ENCODE results near the gene SYCP2L. TPM values are rescaled to one million over a fixed set of nuclear protein-coding genes. Genes with fewer than 3 reads are reported as not detected.
"Not testable (repeated sequence)": the region's sequence is repeated elsewhere in the genome, so short reads cannot be mapped to it uniquely, and the experiment has no call there.

The SYCP2L gene
- total and polyA plus RNA-seq, 2 donors (not counting 1 experiment from before 2014, with no cell fraction given): 0.19 TPM; not detected in 1

DNA sequence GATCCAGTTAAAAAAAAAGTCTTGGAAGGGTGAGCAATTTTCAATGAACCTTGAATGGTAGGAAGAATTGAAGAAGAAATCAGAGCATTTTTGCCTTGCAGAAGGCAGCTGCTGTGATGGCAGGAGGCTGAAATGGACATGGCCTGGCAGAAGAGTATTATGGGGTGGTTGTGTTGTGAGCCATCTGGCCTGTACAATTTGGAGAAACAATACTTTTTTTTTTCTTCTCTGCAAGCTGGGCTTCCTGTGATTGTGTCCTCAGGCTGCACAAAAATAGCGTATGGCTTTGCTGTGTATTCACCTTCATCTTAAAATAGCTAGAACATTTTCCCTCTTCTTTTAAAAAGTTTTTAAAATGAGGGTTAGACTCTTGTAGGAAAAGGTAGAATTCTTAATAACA, 21.4 kb downstream of the SYCP2L start:
- H3K9me3 ChIP-seq (ENCODE audit: control extremely low read depth in 1 of 3, control insufficient read depth in 2 of 3, insufficient read depth in 1 of 3, low read length in 2 of 3): peaks cover 0 to 1% (median 0%) of the 10 kb centered on the region in 3 donors
- no peak overlapping the region for H3K9ac ChIP-seq (ENCODE audit: low read length)
- H3K27me3 Mint-ChIP-seq: peaks cover 18% of the 10 kb centered on the region
- no peak overlapping the region for H3K4me3 Mint-ChIP-seq
- no CpG with 5 or more reads among the region's 1 CpG for WGBS (ENCODE audit: insufficient coverage)
- H3K27ac ChIP-seq (ENCODE audit: low read length in 2 of 2): no peak overlapping the region
- H3K27me3 ChIP-seq (replicated peaks in 1 of 4; ENCODE audit: control extremely low read depth in 1 of 4, control insufficient read depth in 3 of 4, insufficient read depth in 4 of 4, low read length in 3 of 4): peaks cover 0 to 7% (median 3%) of the 10 kb centered on the region in 4 experiments
- no peak overlapping the region for H2AFZ ChIP-seq (ENCODE audit: insufficient read depth, low read depth, low read length, poor library complexity, severe bottlenecking)
- H3K79me2 ChIP-seq (ENCODE audit: control insufficient read depth, insufficient read depth, low read length): no peaks in the 10 kb centered on the region
- ChIA-PET POLR2A (no interaction called here), CTCF (no interaction called here)
- intact Hi-C loops (cut with micrococcal nuclease): no loop called here
- no peak overlapping the region for H3K4me3 ChIP-seq (ENCODE audit: control extremely low read depth in 1 of 5, extremely low read depth in 1 of 5, insufficient read depth in 1 of 5, low read depth in 2 of 5, low read length in 4 of 5)
- no peak overlapping the region for H3K27ac Mint-ChIP-seq
- H4K20me1 ChIP-seq (ENCODE audit: control insufficient read depth, insufficient read depth, low read length, poor library complexity, severe bottlenecking): no peaks in the 10 kb centered on the region
- no peaks in the 10 kb centered on the region for H3K9me3 Mint-ChIP-seq (ENCODE audit: insufficient read depth)
- no peak for TF ChIP-seq EZH2 (IDR thresholded peaks at IDR 0.05; ENCODE audit: borderline replicate concordance, insufficient read depth, low read depth, low read length, poor library complexity, severe bottlenecking)
- TF ChIP-seq, protein P1, sequence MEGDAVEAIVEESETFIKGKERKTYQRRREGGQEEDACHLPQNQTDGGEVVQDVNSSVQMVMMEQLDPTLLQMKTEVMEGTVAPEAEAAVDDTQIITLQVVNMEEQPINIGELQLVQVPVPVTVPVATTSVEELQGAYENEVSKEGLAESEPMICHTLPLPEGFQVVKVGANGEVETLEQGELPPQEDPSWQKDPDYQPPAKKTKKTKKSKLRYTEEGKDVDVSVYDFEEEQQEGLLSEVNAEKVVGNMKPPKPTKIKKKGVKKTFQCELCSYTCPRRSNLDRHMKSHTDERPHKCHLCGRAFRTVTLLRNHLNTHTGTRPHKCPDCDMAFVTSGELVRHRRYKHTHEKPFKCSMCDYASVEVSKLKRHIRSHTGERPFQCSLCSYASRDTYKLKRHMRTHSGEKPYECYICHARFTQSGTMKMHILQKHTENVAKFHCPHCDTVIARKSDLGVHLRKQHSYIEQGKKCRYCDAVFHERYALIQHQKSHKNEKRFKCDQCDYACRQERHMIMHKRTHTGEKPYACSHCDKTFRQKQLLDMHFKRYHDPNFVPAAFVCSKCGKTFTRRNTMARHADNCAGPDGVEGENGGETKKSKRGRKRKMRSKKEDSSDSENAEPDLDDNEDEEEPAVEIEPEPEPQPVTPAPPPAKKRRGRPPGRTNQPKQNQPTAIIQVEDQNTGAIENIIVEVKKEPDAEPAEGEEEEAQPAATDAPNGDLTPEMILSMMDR (IDR thresholded peaks at IDR 0.05): no peak
- no peaks in the 10 kb centered on the region for H3K36me3 ChIP-seq (replicated peaks in 1 of 2; ENCODE audit: control extremely low read depth in 1 of 2, control insufficient read depth in 1 of 2, extremely low read depth in 1 of 2, insufficient read depth in 2 of 2, low read length in 1 of 2)
- no peaks in the 10 kb centered on the region for H3K4me1 Mint-ChIP-seq
- ATAC-seq (ENCODE audit: low read depth) (no peak), DNase-seq (no peak)
- no peaks in the 10 kb centered on the region for H3K4me1 ChIP-seq (ENCODE audit: control insufficient read depth in 2 of 2, insufficient read depth in 2 of 2, low read length in 2 of 2)
- no peak overlapping the region for H3K4me2 ChIP-seq (replicated peaks; ENCODE audit: low read depth, low read length, poor library complexity, severe bottlenecking)

DNA sequence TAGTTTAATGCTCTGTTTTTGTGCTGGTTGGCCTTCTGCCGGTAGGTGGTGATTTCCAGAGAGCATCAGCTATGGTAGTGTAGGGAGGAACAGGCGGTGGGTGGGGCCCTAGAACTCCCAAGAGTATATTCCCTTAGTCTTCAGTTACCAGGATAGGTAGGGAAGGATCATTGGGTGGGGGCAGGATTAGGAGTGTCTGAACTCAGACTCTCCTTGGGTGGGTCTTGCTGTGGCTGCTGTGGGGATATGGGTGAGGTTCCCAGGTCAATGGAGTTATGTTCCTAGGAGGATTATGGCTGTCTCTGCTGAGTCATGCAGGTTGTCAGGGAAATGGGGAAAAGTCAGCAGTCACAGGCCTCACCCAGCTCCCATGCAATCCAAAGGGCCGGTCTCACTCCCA, 32.7 kb downstream of the SYCP2L start:
- intact Hi-C loops (cut with micrococcal nuclease); H3K79me2 ChIP-seq (ENCODE audit: control insufficient read depth, insufficient read depth, low read length); H3K9me3 ChIP-seq (ENCODE audit: control extremely low read depth in 1 of 3, control insufficient read depth in 2 of 3, insufficient read depth in 1 of 3, low read length in 2 of 3); H4K20me1 ChIP-seq (ENCODE audit: control insufficient read depth, insufficient read depth, low read length, poor library complexity, severe bottlenecking); H3K9ac ChIP-seq (ENCODE audit: low read length); H3K4me1 ChIP-seq (ENCODE audit: control insufficient read depth in 2 of 2, insufficient read depth in 2 of 2, low read length in 2 of 2); CTCF ChIA-PET; H3K4me3 ChIP-seq (ENCODE audit: control extremely low read depth in 1 of 5, extremely low read depth in 1 of 5, insufficient read depth in 1 of 5, low read depth in 2 of 5, low read length in 4 of 5); H3K4me2 ChIP-seq (replicated peaks; ENCODE audit: low read depth, low read length, poor library complexity, severe bottlenecking); H3K4me3 Mint-ChIP-seq; H3K27me3 ChIP-seq (replicated peaks in 1 of 4; ENCODE audit: control extremely low read depth in 1 of 4, control insufficient read depth in 3 of 4, insufficient read depth in 4 of 4, low read length in 3 of 4); H3K36me3 ChIP-seq (replicated peaks in 1 of 2; ENCODE audit: control extremely low read depth in 1 of 2, control insufficient read depth in 1 of 2, extremely low read depth in 1 of 2, insufficient read depth in 2 of 2, low read length in 1 of 2); H3K9me3 Mint-ChIP-seq (ENCODE audit: insufficient read depth); H3K27ac Mint-ChIP-seq; H3K27ac ChIP-seq (ENCODE audit: low read length in 2 of 2); DNase-seq; H2AFZ ChIP-seq (ENCODE audit: insufficient read depth, low read depth, low read length, poor library complexity, severe bottlenecking); ATAC-seq (ENCODE audit: low read depth); POLR2A ChIA-PET; H3K4me1 Mint-ChIP-seq: not testable (repeated sequence)
- WGBS (ENCODE audit: insufficient coverage): 100% methylated on average over 1 of the region's 3 CpGs
- peaks cover 49% of the 10 kb centered on the region for H3K27me3 Mint-ChIP-seq

All from B cell (primary cell).